ENCODE data around the gene TCEAL3.

Gene TCEAL3

GRCh38 chrX:103616676-103617186, 9.0 kb downstream of the TCEAL3 start:
- ChIA-PET POLR2A (no interaction called here), CTCF (interaction anchor here (0.8 kb wide), 1 partner anchor 13 kb away, joined by 4 read pairs; no protein-coding TSS in a partner anchor)
- TF ChIP-seq HDGF (IDR thresholded peaks at IDR 0.05; ENCODE audit: borderline replicate concordance) (no peak), FOXM1 (IDR thresholded peaks at IDR 0.05; ENCODE audit: borderline replicate concordance) (no peak), NFRKB (IDR thresholded peaks at IDR 0.05) (no peak), ZNF384 (IDR thresholded peaks at IDR 0.05) (no peak), ARNT (IDR thresholded peaks at IDR 0.05) (no peak), SP1 (IDR thresholded peaks at IDR 0.05) (no peak), BHLHE40 (IDR thresholded peaks at IDR 0.05; ENCODE audit: borderline replicate concordance) (no peak), L3MBTL2 (conservative IDR thresholded peaks at IDR 0.05) (no peak), LEF1 (IDR thresholded peaks at IDR 0.05; ENCODE audit: borderline replicate concordance) (no peak), ELF4 (IDR thresholded peaks at IDR 0.05) (no peak), CTBP1 (IDR thresholded peaks at IDR 0.05; ENCODE audit: borderline replicate concordance) (no peak), FOXK2 (IDR thresholded peaks at IDR 0.05) (no peak)

DNA sequence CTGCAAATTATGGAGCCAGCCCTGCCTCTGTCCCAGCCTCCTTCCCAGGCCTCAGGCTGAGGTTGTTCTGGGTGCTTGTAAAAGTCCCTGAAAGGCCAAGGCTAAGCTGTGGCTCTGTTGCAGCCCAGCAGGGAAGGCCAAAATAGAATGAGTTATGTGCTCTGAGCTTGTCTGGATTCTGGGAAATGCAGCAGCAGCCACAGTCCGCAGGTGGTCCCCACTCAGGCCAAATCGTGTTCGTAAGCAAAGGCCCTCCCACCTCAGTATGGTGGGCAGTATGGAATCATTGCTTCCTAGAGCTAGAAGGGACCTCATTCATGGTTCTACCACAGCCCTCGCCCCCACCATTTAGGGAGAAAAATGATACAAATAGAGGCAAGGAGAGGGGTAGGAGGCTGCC, 16.3 kb downstream of the TCEAL3 start:
- peak; percentile 95 for TF ChIP-seq PKNOX1 (IDR thresholded peaks at IDR 0.05)
- TF ChIP-seq TARDBP (IDR thresholded peaks at IDR 0.05) = no peak
- peak; percentile 72 for TF ChIP-seq ARNT (IDR thresholded peaks at IDR 0.05)
- peak; percentile 88; the same call in 1 of the 2 replicates for TF ChIP-seq HDGF (IDR thresholded peaks at IDR 0.05; ENCODE audit: borderline replicate concordance)
- TF ChIP-seq FOXK2 (IDR thresholded peaks at IDR 0.05) = no peak
- peak; percentile 87 for TF ChIP-seq CTBP1 (IDR thresholded peaks at IDR 0.05; ENCODE audit: borderline replicate concordance)
- no peak for TF ChIP-seq ELF4 (IDR thresholded peaks at IDR 0.05)
- peak; percentile 63 for DNase-seq (ENCODE audit: extremely low spot score)
- POLR2A ChIA-PET = no interaction called here
- CTCF ChIA-PET = no interaction called here

More at GRCh38 chrX:103616676-103617186, 9.0 kb downstream of the TCEAL3 start:
- DNase-seq (ENCODE audit: extremely low spot score) = no peak

- no peak for TF ChIP-seq LEF1 (IDR thresholded peaks at IDR 0.05; ENCODE audit: borderline replicate concordance)
- TF ChIP-seq FOXA1 (IDR thresholded peaks at IDR 0.05) = no peak
- CTCF ChIA-PET = no interaction called here
- DNase-seq (ENCODE audit: extremely low spot score) = no peak
- POLR2A ChIA-PET = no interaction called here
These were observed 19.1 kb downstream of the TCEAL3 start for GRCh38 chrX:103626855-103627254.

DNA sequence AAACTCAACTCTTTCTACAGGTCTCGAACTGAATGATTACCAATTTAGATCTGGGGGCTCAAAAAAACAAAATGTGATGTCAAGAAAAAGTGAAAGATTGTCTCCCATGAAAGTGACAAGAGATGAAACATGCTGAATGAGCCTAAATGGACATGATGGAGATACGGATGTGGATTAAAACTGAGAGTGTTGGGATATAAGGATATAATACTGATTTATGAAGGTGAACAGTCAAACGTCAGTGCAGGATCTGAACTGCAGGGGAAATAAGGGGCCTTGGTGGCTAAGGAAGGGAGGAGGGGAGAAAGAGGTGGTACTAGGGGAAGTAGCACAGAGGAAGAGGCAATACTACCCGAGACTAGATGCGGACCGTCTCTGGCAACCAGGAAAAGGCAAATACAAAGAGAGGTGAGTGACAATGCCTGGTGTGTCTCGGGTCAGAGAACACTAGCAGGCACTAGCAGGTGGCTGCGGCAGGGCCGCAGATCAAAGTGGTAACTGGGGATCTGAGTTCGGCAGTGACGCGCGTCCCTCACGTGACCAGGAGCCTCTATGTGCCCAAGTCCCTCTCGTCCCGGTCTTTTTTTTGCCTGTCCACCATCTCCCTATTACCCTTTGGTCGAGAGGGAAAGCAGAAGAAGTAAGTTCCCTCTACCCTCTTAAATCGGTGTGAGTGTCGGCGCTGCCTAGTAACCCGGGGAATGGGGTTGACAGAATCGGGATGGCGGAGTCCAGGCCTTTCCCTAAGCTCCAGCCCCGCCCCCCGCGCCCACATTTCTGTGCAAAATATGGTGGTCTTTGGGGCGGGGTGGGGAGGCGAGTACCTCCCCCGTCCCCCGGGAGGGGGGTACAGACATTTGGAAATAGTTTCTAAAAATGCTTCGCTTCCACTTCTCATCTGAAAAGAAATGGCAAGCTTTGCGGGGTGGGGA, 20.9 kb downstream of the TCEAL3 start, which contains the start of gene TCEAL1:
TSS of gene TCEAL1 (plus strand) at position 590 of the 932 bp plus-strand sequence. CDS start 942 bp downstream, outside the sequence.
- ChIA-PET CTCF (interaction anchor here (1.4 to 2.6 kb wide), 2 partner anchors 11 to 677 kb away, joined by 3 to 19 read pairs; no protein-coding TSS in a partner anchor), POLR2A (interaction anchor here (0.9 to 3.7 kb wide), 16 partner anchors 10 to 143 kb away, joined by 3 to 39 read pairs (median 4); partner anchors contain the start of genes MORF4L2 and TCEAL4)
- DNase-seq (ENCODE audit: extremely low spot score) = peak; percentile 65
- no peak for TF ChIP-seq FOXM1 (IDR thresholded peaks at IDR 0.05; ENCODE audit: borderline replicate concordance)
- peak; percentile 87 for TF ChIP-seq PKNOX1 (IDR thresholded peaks at IDR 0.05)
- TF ChIP-seq CTBP1 (IDR thresholded peaks at IDR 0.05; ENCODE audit: borderline replicate concordance) = no peak
- no peak for TF ChIP-seq ELF4 (IDR thresholded peaks at IDR 0.05)
- TF ChIP-seq LEF1 (IDR thresholded peaks at IDR 0.05; ENCODE audit: borderline replicate concordance) = no peak
- TF ChIP-seq BHLHE40 (IDR thresholded peaks at IDR 0.05; ENCODE audit: borderline replicate concordance) = no peak
- no peak for TF ChIP-seq SP1 (IDR thresholded peaks at IDR 0.05)
- no peak for TF ChIP-seq ARNT (IDR thresholded peaks at IDR 0.05)
- no peak for TF ChIP-seq HDGF (IDR thresholded peaks at IDR 0.05; ENCODE audit: borderline replicate concordance)

DNA sequence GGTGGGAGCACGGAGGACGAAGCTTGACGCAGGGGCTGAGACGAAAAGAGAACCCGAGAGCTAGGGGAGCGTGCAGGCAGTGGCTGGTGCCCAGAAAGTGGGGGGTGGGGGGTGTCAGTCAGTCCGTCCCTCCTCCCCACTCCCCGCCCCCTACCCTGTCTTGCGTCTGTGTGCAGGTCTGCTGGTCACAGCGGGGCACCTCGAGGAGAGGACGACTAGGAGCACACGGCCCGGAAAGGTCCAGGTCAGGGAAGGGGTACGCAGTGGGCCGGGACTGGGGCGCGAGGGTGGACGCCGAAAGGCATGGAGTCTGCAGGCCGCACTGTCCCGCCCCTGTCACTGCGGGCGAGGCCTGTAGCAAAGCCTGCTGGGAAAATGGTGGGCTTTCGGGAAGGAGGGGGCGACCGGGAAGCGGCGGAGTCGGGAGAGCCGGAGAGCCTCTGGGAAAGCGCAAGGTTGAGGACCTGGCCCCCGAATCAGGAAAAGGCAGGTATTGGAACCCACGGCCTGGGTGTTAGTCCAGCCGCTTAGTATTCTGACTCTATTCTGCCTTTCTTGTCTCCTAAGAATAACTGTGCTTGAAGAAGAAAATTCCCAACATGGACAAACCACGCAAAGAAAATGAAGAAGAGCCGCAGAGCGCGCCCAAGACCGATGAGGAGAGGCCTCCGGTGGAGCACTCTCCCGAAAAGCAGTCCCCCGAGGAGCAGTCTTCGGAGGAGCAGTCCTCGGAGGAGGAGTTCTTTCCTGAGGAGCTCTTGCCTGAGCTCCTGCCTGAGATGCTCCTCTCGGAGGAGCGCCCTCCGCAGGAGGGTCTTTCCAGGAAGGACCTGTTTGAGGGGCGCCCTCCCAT, 21.8 kb downstream of the TCEAL3 start:
- DNase-seq (ENCODE audit: extremely low spot score) = peak; percentile 82
- TF ChIP-seq L3MBTL2 (conservative IDR thresholded peaks at IDR 0.05) (peak; percentile 90), PKNOX1 (IDR thresholded peaks at IDR 0.05) (peak; percentile 76), ELF4 (IDR thresholded peaks at IDR 0.05) (0 out of 2 replicates have a peak, but pooled peaks have one; percentile 24), FOXA1 (IDR thresholded peaks at IDR 0.05) (no peak), FOXK2 (IDR thresholded peaks at IDR 0.05) (no peak), FOXM1 (IDR thresholded peaks at IDR 0.05; ENCODE audit: borderline replicate concordance) (no peak), SP1 (IDR thresholded peaks at IDR 0.05) (no peak), SUZ12 (IDR thresholded peaks at IDR 0.05) (no peak), TARDBP (IDR thresholded peaks at IDR 0.05) (no peak), BHLHE40 (IDR thresholded peaks at IDR 0.05; ENCODE audit: borderline replicate concordance) (no peak), LEF1 (IDR thresholded peaks at IDR 0.05; ENCODE audit: borderline replicate concordance) (no peak), NFRKB (IDR thresholded peaks at IDR 0.05) (no peak), ZNF384 (IDR thresholded peaks at IDR 0.05) (no peak), ARNT (IDR thresholded peaks at IDR 0.05) (no peak), HDGF (IDR thresholded peaks at IDR 0.05; ENCODE audit: borderline replicate concordance) (no peak), CTBP1 (IDR thresholded peaks at IDR 0.05; ENCODE audit: borderline replicate concordance) (no peak)

More for the DNA sequence above, 21.8 kb downstream of the TCEAL3 start:
- ChIA-PET POLR2A (interaction anchor here (0.5 to 3.7 kb wide), 34 partner anchors 9 to 567 kb away, joined by 3 to 39 read pairs (median 4); partner anchors contain the start of genes MORF4L2, RAB9B, TCEAL4 and TCEAL9), CTCF (interaction anchor here (0.6 to 2.6 kb wide), 20 partner anchors 8 to 678 kb away, joined by 3 to 19 read pairs (median 4); no protein-coding TSS in a partner anchor)
